Testis (tissue), 2 donors: Measurements from ENCODE around the gene TMEM229B.

ENCODE experiments used
- POLR2A ChIP-seq: fragments of 450-650 bp; IDR thresholded peaks from one replicate; pipeline ENCODE4 v1.6.1; 2017; ENCODE audit warnings: antibody characterized with exemption, mild to moderate bottlenecking, moderate library complexity
- TF ChIP-seq, protein P1 (sequence below), 3 experiments: fragments of 450-650 bp in 2 of 3; fragments of 200-600 bp in 1 of 3; sonication (generic) in 1 of 3; IDR thresholded peaks; one replicate each; pipeline ENCODE4 v1.5.1; 2016 to 2019; ENCODE audit warnings: antibody characterized with exemption in 3 of 3, mild to moderate bottlenecking in 2 of 3, moderate library complexity in 1 of 3

DNA sequence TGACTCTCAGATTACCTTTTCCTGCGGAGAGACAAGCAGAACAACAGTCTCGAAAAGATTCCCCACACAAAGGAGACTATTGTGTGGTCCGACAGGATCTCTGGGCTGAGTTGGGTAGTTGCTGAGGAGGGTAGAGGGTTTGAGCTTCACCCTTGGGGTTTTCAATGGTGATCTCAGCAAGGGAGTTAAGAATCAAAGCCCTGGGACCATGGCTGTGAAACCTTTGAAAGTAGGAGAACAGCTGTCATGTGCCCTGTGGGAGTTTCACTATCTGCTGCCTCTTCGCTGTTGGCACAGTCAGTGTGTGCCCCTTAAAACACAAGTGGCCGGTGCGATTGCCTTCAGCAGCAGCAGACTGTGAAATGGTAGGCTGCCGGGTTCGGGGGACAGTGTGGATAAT lies 62.4 kb downstream of the TMEM229B start:
- TF ChIP-seq, protein P1, sequence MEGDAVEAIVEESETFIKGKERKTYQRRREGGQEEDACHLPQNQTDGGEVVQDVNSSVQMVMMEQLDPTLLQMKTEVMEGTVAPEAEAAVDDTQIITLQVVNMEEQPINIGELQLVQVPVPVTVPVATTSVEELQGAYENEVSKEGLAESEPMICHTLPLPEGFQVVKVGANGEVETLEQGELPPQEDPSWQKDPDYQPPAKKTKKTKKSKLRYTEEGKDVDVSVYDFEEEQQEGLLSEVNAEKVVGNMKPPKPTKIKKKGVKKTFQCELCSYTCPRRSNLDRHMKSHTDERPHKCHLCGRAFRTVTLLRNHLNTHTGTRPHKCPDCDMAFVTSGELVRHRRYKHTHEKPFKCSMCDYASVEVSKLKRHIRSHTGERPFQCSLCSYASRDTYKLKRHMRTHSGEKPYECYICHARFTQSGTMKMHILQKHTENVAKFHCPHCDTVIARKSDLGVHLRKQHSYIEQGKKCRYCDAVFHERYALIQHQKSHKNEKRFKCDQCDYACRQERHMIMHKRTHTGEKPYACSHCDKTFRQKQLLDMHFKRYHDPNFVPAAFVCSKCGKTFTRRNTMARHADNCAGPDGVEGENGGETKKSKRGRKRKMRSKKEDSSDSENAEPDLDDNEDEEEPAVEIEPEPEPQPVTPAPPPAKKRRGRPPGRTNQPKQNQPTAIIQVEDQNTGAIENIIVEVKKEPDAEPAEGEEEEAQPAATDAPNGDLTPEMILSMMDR (IDR thresholded peaks at IDR 0.05) = no peak
- no peak for TF ChIP-seq POLR2A
